ENCODE data around the gene PLA2G2F.
A peak's percentile ranks its signal among the peaks of the same experiment; 100 is the strongest.

DNA sequence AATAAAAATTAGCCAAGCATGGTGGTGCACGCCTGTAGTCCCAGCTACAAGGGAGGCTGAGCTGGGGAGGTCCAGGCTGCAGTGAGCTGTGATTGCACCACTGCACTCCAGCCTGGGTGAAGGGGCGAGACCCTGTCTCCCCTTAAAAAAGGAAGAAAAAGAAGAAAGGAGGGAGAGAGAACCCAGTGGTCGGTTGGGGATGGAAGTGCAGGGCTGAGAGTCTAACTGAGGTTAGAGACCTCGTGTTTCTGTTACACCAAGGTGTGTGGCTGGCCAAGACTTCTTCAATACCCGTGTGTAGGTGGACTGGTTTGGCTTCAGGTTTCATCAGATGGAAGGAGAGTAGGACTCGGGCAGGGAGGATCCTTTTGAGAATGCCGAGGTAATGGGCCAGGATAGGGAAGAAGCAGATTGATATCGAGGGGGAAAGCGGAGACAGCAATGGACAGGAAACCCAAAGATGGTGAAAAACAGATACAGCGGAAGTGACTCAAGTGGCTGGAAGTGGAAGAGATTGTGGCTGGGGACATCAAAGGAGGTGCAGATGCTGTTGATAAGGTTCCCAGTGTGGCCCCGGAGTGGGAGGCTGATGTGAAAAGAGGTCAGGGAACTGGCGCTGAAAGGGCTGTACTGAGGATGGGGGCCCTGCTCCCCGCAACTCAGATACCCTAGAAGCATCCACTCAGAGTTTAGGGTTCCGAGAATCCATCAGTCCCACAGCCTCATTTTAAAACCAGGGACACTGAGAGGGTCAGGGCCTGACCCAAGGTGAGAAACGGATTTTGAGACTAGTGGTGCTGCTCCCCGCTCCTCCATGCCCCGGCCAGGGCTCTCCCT is 46.1 kb downstream of the PLA2G2F start:
- TF ChIP-seq, protein P1, sequence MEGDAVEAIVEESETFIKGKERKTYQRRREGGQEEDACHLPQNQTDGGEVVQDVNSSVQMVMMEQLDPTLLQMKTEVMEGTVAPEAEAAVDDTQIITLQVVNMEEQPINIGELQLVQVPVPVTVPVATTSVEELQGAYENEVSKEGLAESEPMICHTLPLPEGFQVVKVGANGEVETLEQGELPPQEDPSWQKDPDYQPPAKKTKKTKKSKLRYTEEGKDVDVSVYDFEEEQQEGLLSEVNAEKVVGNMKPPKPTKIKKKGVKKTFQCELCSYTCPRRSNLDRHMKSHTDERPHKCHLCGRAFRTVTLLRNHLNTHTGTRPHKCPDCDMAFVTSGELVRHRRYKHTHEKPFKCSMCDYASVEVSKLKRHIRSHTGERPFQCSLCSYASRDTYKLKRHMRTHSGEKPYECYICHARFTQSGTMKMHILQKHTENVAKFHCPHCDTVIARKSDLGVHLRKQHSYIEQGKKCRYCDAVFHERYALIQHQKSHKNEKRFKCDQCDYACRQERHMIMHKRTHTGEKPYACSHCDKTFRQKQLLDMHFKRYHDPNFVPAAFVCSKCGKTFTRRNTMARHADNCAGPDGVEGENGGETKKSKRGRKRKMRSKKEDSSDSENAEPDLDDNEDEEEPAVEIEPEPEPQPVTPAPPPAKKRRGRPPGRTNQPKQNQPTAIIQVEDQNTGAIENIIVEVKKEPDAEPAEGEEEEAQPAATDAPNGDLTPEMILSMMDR (IDR thresholded peaks at IDR 0.05; ENCODE audit: extremely low read depth in 1 of 2, insufficient read depth in 1 of 2, low read depth in 1 of 2, low read length in 2 of 2): no peak
- TF ChIP-seq MYC (IDR thresholded peaks at IDR 0.05; ENCODE audit: low read depth, low read length) (no peak), POLR2A (IDR thresholded peaks at IDR 0.05; ENCODE audit: low read depth, low read length) (no peak), EZH2 (IDR thresholded peaks at IDR 0.05; ENCODE audit: borderline replicate concordance, low read depth, low read length, severe bottlenecking) (peak; percentile 35)
- TF ChIP-seq, protein P2, sequence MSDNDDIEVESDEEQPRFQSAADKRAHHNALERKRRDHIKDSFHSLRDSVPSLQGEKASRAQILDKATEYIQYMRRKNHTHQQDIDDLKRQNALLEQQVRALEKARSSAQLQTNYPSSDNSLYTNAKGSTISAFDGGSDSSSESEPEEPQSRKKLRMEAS (IDR thresholded peaks at IDR 0.05; ENCODE audit: insufficient read depth, insufficient read length): no peak

Measured in endothelial cell of umbilical vein (primary cell).